Loucy (cell line): Measurements from ENCODE around the gene BMP6.

Source experiments
- CTCF ChIP-seq: fragments of 200-600 bp; sonication (generic); conservative IDR thresholded peaks from 2 replicates; pipeline ENCODE4 v1.5.1; 2014; ENCODE audit warnings: mild to moderate bottlenecking, antibody characterized with exemption, low read length
- EZH2phosphoT487 ChIP-seq: fragments of 200-600 bp; IDR thresholded peaks from 2 replicates; pipeline ENCODE4 v1.6.1; 2018; ENCODE audit warnings: antibody characterized with exemption, mild to moderate bottlenecking, moderate library complexity, borderline replicate concordance

- TF ChIP-seq CTCF (no peak), EZH2phosphoT487 (no peak)
Measured at GRCh38 chr6:7692453-7692784, 33.5 kb upstream of the BMP6 start.
